Measurements from ENCODE around the gene ZNF14.
"Not testable (repeated sequence)": the region's sequence is repeated elsewhere in the genome, so short reads cannot be mapped to it uniquely, and the experiment has no call there.

The ZNF14 gene

GRCh38 chr19:19749908-19750841 is 17.3 kb upstream of the ZNF14 start:
- no peaks in the 10 kb centered on the region for H3K9me3 Mint-ChIP-seq (ENCODE audit: low read depth)

GRCh38 chr19:19749117-19749907 is 16.4 kb upstream of the ZNF14 start:
- Mint-ChIP-seq H3K4me3 (no peak overlapping the region), H3K4me1 (ENCODE audit: low read depth) (no peaks in the 10 kb centered on the region), H3K9me3 (ENCODE audit: low read depth) (no peaks in the 10 kb centered on the region), H3K27me3 (no peaks in the 10 kb centered on the region), H3K27ac (no peak overlapping the region), H3K36me3 (no peaks in the 10 kb centered on the region)

More at GRCh38 chr19:19749908-19750841, 17.3 kb upstream of the ZNF14 start:
- no peaks in the 10 kb centered on the region for H3K36me3 Mint-ChIP-seq
- no peaks in the 10 kb centered on the region for H3K27me3 Mint-ChIP-seq
- no peak overlapping the region for H3K4me3 Mint-ChIP-seq
- H3K4me1 Mint-ChIP-seq (ENCODE audit: low read depth): no peaks in the 10 kb centered on the region
- H3K27ac Mint-ChIP-seq: no peak overlapping the region

GRCh38 chr19:19748249-19748938 is 15.5 kb upstream of the ZNF14 start:
- Mint-ChIP-seq H3K4me3 (no peak overlapping the region), H3K27me3 (no peaks in the 10 kb centered on the region), H3K36me3 (no peaks in the 10 kb centered on the region), H3K27ac (no peak overlapping the region), H3K4me1 (ENCODE audit: low read depth) (no peaks in the 10 kb centered on the region), H3K9me3 (ENCODE audit: low read depth) (no peaks in the 10 kb centered on the region)

GRCh38 chr19:19747357-19748220 is 14.7 kb upstream of the ZNF14 start:
- Mint-ChIP-seq H3K27me3 (no peaks in the 10 kb centered on the region), H3K4me1 (ENCODE audit: low read depth) (no peaks in the 10 kb centered on the region), H3K27ac (no peak overlapping the region), H3K36me3 (no peaks in the 10 kb centered on the region), H3K9me3 (ENCODE audit: low read depth) (no peaks in the 10 kb centered on the region), H3K4me3 (no peak overlapping the region)

GRCh38 chr19:19746286-19747213 is 13.6 kb upstream of the ZNF14 start:
- no peaks in the 10 kb centered on the region for H3K4me1 Mint-ChIP-seq (ENCODE audit: low read depth)
- H3K4me3 Mint-ChIP-seq: no peak overlapping the region
- no peak overlapping the region for H3K27ac Mint-ChIP-seq
- H3K27me3 Mint-ChIP-seq: no peaks in the 10 kb centered on the region
- no peaks in the 10 kb centered on the region for H3K9me3 Mint-ChIP-seq (ENCODE audit: low read depth)
- no peaks in the 10 kb centered on the region for H3K36me3 Mint-ChIP-seq

GRCh38 chr19:19745496-19746285 is 12.8 kb upstream of the ZNF14 start:
- no peaks in the 10 kb centered on the region for H3K36me3 Mint-ChIP-seq
- H3K4me1 Mint-ChIP-seq (ENCODE audit: low read depth): no peaks in the 10 kb centered on the region
- no peaks in the 10 kb centered on the region for H3K27me3 Mint-ChIP-seq

GRCh38 chr19:19744641-19745040 is 11.7 kb upstream of the ZNF14 start:
- H3K4me3 Mint-ChIP-seq: no peak overlapping the region
- H3K36me3 Mint-ChIP-seq: no peaks in the 10 kb centered on the region
- no peaks in the 10 kb centered on the region for H3K27me3 Mint-ChIP-seq
- H3K9me3 Mint-ChIP-seq (ENCODE audit: low read depth): no peaks in the 10 kb centered on the region
- H3K27ac Mint-ChIP-seq: no peak overlapping the region
- H3K4me1 Mint-ChIP-seq (ENCODE audit: low read depth): no peaks in the 10 kb centered on the region

More at GRCh38 chr19:19745496-19746285, 12.8 kb upstream of the ZNF14 start:
- no peak overlapping the region for H3K27ac Mint-ChIP-seq
- no peaks in the 10 kb centered on the region for H3K9me3 Mint-ChIP-seq (ENCODE audit: low read depth)
- no peak overlapping the region for H3K4me3 Mint-ChIP-seq

GRCh38 chr19:19743921-19744320 is 11.0 kb upstream of the ZNF14 start:
- H3K4me1 Mint-ChIP-seq (ENCODE audit: low read depth); H3K9me3 Mint-ChIP-seq (ENCODE audit: low read depth); H3K27ac Mint-ChIP-seq; H3K27me3 Mint-ChIP-seq; H3K4me3 Mint-ChIP-seq; H3K36me3 Mint-ChIP-seq: not testable (repeated sequence)

- no peaks in the 10 kb centered on the region for H3K27me3 Mint-ChIP-seq
- H3K4me3 Mint-ChIP-seq: no peak overlapping the region
- H3K9me3 Mint-ChIP-seq (ENCODE audit: low read depth): no peaks in the 10 kb centered on the region
- no peak overlapping the region for H3K27ac Mint-ChIP-seq
- H3K4me1 Mint-ChIP-seq (ENCODE audit: low read depth): no peaks in the 10 kb centered on the region
- H3K36me3 Mint-ChIP-seq: no peaks in the 10 kb centered on the region
Measured at GRCh38 chr19:19743176-19743575, 10.3 kb upstream of the ZNF14 start.

- H3K36me3 Mint-ChIP-seq: no peaks in the 10 kb centered on the region
- no peaks in the 10 kb centered on the region for H3K9me3 Mint-ChIP-seq (ENCODE audit: low read depth)
- H3K4me1 Mint-ChIP-seq (ENCODE audit: low read depth): no peaks in the 10 kb centered on the region
- no peak overlapping the region for H3K27ac Mint-ChIP-seq
- H3K27me3 Mint-ChIP-seq: no peaks in the 10 kb centered on the region
- H3K4me3 Mint-ChIP-seq: no peak overlapping the region
Measured at GRCh38 chr19:19742773-19743172, 9.9 kb upstream of the ZNF14 start.

- no peaks in the 10 kb centered on the region for H3K27me3 Mint-ChIP-seq
- no peaks in the 10 kb centered on the region for H3K9me3 Mint-ChIP-seq (ENCODE audit: low read depth)
- no peak overlapping the region for H3K27ac Mint-ChIP-seq
- H3K4me3 Mint-ChIP-seq: no peak overlapping the region
- no peaks in the 10 kb centered on the region for H3K36me3 Mint-ChIP-seq
- H3K4me1 Mint-ChIP-seq (ENCODE audit: low read depth): no peaks in the 10 kb centered on the region
Measured at GRCh38 chr19:19741184-19741583, 8.3 kb upstream of the ZNF14 start.

- Mint-ChIP-seq H3K36me3 (no peaks in the 10 kb centered on the region), H3K4me3 (no peak overlapping the region), H3K9me3 (ENCODE audit: low read depth) (no peaks in the 10 kb centered on the region), H3K4me1 (ENCODE audit: low read depth) (no peaks in the 10 kb centered on the region), H3K27ac (no peak overlapping the region), H3K27me3 (no peaks in the 10 kb centered on the region)
Measured at GRCh38 chr19:19740755-19741154, 7.8 kb upstream of the ZNF14 start.

- H3K4me3 Mint-ChIP-seq: no peak overlapping the region
- no peaks in the 10 kb centered on the region for H3K9me3 Mint-ChIP-seq (ENCODE audit: low read depth)
- H3K36me3 Mint-ChIP-seq: no peaks in the 10 kb centered on the region
- H3K27ac Mint-ChIP-seq: no peak overlapping the region
- H3K4me1 Mint-ChIP-seq (ENCODE audit: low read depth): peaks cover 3% of the 10 kb centered on the region
- no peaks in the 10 kb centered on the region for H3K27me3 Mint-ChIP-seq
Measured at GRCh38 chr19:19738564-19738963, 5.7 kb upstream of the ZNF14 start.

Measured in activated naive CD8-positive, alpha-beta T cell (primary cell).